Neural progenitor cell (in vitro differentiated cells): ENCODE measurements around the gene ERC2.

Experiments
- EZH2 ChIP-seq: fragments of 200-600 bp; sonication (generic); IDR thresholded peaks from 2 replicates; pipeline ENCODE4 v1.6.1; 2017; ENCODE audit warnings: antibody characterized with exemption, mild to moderate bottlenecking, moderate library complexity
- TF ChIP-seq, protein P1 (sequence below): fragments of 200-600 bp; sonication (generic); IDR thresholded peaks from 2 replicates; pipeline ENCODE4 v1.5.1; 2017; ENCODE audit warnings: antibody characterized with exemption, mild to moderate bottlenecking

DNA sequence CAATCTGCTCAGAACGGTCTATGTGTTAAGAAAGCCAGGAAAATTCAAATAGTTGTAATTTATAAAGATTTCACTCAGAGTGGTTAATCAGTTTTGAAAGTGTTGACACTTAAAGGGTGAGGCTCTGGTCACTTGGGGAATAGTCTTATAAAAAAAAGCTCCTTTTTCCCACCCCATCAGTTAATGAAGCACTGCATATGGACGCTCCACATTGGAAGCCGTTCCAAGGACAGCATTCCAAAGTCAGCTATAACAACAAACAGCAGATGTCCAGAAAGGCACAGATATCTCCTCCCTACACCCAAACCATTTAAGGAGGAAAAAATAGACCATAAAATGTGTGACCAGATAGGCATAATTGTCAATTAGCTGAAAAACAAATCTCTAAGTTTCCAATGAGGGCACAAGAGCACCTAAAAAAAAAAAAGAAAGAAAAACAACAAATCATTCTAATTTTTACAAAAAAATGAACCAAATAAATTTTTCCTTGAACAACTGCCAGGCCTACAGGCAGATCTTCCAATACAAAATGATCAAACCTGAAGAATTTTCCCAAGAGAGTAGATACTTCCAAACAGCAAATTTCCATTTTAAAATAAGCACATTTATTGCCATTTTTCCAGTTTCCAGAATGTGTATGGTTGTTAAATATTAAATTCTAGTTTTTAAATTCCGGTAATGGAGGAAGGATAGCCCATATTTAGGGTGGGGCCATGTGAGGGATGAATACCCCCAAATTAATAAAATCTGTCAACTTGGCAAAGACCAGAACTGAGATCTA is 198.3 kb downstream of the ERC2 start:
- TF ChIP-seq, protein P1, sequence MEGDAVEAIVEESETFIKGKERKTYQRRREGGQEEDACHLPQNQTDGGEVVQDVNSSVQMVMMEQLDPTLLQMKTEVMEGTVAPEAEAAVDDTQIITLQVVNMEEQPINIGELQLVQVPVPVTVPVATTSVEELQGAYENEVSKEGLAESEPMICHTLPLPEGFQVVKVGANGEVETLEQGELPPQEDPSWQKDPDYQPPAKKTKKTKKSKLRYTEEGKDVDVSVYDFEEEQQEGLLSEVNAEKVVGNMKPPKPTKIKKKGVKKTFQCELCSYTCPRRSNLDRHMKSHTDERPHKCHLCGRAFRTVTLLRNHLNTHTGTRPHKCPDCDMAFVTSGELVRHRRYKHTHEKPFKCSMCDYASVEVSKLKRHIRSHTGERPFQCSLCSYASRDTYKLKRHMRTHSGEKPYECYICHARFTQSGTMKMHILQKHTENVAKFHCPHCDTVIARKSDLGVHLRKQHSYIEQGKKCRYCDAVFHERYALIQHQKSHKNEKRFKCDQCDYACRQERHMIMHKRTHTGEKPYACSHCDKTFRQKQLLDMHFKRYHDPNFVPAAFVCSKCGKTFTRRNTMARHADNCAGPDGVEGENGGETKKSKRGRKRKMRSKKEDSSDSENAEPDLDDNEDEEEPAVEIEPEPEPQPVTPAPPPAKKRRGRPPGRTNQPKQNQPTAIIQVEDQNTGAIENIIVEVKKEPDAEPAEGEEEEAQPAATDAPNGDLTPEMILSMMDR, result no peak
- TF ChIP-seq EZH2, result no peak
